Mesothelial cell of epicardium (in vitro differentiated cells): ENCODE data around the gene CR2. TPM values are rescaled to one million over a fixed set of nuclear protein-coding genes. Genes with fewer than 3 reads are reported as not detected.

Experiments used
- DNase-seq, 2 experiments: peaks; one replicate each; pipeline ENCODE4 v3.0.0; 2021; ENCODE audit warnings: low spot score in 2 of 2; ENCODE audit not compliant: unreplicated experiment in 2 of 2
- H3K27ac Mint-ChIP-seq: 2 replicates; pipeline ENCODE4 v1.8.0; 2021; ENCODE audit warnings: mixed read lengths
- H3K27me3 Mint-ChIP-seq: 2 replicates; pipeline ENCODE4 v1.8.0; 2021; ENCODE audit warnings: low read depth, mixed read lengths
- H3K36me3 Mint-ChIP-seq: 2 replicates; pipeline ENCODE4 v1.8.0; 2021; ENCODE audit warnings: mixed read lengths
- H3K4me1 Mint-ChIP-seq: 2 replicates; pipeline ENCODE4 v1.8.0; 2021; ENCODE audit warnings: mixed read lengths
- H3K4me3 Mint-ChIP-seq: 2 replicates; pipeline ENCODE4 v1.8.0; 2021; ENCODE audit warnings: mild to moderate bottlenecking, moderate library complexity, mixed read lengths
- H3K9me3 Mint-ChIP-seq: 2 replicates; pipeline ENCODE4 v1.8.0; 2021; ENCODE audit warnings: mixed read lengths
- total RNA-seq: library from RNA; stranded (reverse); gene quantifications from 3 replicates; pipeline ENCODE4 v1.2.1, GENCODE V29; 2021
- TF ChIP-seq, protein P1 (sequence below): fragments of 200-600 bp; sonication (generic); IDR thresholded peaks from one replicate; pipeline ENCODE4 v1.5.0; 2021; ENCODE audit warnings: antibody characterized with exemption; ENCODE audit not compliant: unreplicated experiment

CR2 gene
- total RNA-seq, 1 donor from 2014 or later: not detected

DNA sequence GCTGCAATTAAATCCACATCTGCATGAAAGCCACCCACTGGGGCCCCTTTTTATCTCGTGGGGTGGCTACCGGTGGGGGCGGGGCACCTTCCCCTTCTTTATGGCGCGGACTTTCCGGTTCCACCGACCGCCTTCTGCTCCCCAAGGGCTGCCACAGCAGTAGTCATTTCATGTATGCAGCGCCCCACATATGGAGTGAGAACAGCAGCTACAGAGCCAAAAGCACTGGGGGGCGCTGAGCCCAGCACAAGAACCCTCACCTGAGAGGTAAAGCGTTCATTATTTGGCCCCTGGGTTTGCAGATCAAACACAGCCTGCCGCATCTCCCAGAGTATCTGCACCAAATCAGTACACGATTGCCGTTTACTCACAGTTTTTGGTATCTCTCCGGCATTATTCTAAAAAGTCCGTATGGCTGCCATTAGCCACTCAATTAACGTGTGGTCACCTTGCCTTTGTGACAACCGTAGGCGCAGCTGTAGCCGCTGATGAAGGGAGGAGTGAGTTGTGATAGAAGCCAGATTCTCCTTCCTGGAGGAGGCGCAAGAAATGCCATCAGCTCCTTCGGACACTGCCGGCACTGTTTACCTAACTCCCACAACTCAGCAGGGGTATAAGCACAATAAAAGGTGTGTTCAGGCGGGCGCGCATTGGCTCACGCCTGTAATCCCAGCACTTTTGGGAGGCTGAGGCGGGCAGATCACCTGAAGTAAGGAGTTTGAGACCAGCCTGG lies 30.4 kb upstream of the CR2 start:
- TF ChIP-seq, protein P1, sequence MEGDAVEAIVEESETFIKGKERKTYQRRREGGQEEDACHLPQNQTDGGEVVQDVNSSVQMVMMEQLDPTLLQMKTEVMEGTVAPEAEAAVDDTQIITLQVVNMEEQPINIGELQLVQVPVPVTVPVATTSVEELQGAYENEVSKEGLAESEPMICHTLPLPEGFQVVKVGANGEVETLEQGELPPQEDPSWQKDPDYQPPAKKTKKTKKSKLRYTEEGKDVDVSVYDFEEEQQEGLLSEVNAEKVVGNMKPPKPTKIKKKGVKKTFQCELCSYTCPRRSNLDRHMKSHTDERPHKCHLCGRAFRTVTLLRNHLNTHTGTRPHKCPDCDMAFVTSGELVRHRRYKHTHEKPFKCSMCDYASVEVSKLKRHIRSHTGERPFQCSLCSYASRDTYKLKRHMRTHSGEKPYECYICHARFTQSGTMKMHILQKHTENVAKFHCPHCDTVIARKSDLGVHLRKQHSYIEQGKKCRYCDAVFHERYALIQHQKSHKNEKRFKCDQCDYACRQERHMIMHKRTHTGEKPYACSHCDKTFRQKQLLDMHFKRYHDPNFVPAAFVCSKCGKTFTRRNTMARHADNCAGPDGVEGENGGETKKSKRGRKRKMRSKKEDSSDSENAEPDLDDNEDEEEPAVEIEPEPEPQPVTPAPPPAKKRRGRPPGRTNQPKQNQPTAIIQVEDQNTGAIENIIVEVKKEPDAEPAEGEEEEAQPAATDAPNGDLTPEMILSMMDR: no peak
- peaks cover 2% of the 10 kb centered on the region for H3K4me1 Mint-ChIP-seq
- peaks cover 53% of the 10 kb centered on the region for H3K27me3 Mint-ChIP-seq

DNA sequence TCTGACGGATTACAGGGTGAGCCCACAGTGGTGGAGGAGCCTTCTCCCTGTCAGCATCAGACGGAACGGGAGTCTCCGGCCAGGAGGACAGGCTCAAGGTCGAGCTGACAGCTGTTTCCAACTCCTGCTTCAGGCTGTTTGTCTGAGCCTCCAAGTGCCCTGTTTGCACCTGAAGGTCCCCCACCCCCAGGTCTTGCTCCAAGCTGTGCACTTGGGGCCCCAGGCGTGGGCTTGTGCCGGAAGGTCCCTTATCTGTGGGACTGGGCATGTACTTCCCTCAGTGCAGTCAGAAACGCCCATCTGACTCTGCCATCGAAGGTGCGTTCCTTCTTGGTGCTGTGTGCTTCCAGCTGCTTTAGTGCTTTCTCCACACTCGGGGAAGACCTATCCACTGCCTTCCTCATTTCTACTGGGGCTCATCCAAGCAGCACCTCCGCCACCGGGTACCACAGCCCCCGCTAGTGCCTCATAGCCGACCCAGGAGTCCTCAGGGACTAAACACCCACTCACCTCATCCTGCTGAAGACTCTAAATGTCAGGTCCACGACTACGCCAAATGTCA lies 29.5 kb upstream of the CR2 start:
- Mint-ChIP-seq H3K27me3 (peaks cover 49% of the 10 kb centered on the region), H3K4me1 (peaks cover 2% of the 10 kb centered on the region), H3K9me3 (peaks cover 19% of the 10 kb centered on the region), H3K27ac (no peak overlapping the region), H3K36me3 (no peaks in the 10 kb centered on the region), H3K4me3 (no peak overlapping the region)
- TF ChIP-seq, protein P1: no peak
- DNase-seq: no peak

More for the DNA sequence above, 30.4 kb upstream of the CR2 start:
- H3K9me3 Mint-ChIP-seq: peaks cover 24% of the 10 kb centered on the region
- H3K4me3 Mint-ChIP-seq: peak overlapping the region; percentile 55
- no peak overlapping the region for H3K27ac Mint-ChIP-seq
- H3K36me3 Mint-ChIP-seq: no peaks in the 10 kb centered on the region
- no peak for DNase-seq

DNA sequence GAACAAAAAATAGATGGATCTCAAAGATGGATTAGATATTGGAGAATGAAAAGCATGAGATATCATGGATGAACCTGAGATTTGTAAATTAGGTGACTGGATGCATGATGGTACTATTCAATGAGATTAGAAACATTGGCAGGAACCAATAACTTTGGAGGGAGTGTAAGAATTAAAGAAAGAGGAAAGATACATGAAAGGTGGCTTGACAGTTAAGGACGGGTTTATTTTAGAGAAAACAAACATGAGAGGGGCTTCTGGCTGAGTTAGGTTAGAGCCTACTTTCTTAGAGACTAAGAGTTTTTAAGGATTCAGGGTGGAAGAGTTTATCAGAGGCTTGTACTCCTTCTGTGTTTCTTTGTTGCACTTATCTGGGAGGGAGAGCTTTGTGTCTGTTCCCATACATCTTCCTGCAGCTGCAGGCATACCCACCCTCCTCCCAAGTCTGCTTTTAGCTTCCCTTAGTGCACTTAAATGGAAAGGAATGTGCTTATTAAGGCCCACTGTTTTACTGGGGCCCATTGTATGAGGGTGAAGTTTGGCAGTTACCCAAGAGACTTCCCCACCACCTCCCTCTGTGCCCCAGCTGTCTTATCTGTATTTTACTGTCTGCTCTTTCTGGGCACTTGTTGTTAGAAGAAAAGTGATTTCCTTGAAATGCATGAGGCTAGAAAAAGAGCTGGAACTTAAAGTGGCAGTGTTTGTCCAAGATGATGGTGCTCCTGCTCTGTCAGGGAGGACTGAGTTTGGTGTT lies 26.1 kb upstream of the CR2 start:
- peaks cover 42% of the 10 kb centered on the region for H3K27me3 Mint-ChIP-seq
- H3K36me3 Mint-ChIP-seq: no peaks in the 10 kb centered on the region
- peaks cover 13% of the 10 kb centered on the region for H3K9me3 Mint-ChIP-seq
- peaks cover 2% of the 10 kb centered on the region for H3K4me1 Mint-ChIP-seq
- TF ChIP-seq, protein P1: no peak
- no peak for DNase-seq
- H3K27ac Mint-ChIP-seq: no peak overlapping the region
- H3K4me3 Mint-ChIP-seq: no peak overlapping the region

DNA sequence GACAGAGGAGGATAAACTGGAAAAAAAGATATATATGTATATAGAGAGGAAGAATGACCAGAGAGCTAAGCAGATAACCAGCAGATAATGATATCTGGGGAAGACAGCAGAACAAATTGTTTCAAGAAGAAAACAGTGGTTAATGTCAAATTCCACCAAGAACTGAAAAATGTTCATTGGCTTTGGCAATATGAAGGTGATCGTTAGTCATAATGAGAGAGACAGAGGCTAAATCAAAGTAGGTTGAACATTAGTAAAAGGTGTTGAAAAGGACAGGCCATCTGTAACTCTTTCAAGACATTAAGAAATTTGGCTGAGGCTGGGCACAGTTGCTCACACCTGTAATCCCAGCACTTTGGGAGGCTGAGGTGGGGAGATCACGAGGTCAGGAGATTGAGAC lies 25.3 kb upstream of the CR2 start:
- no peak for DNase-seq
- H3K9me3 Mint-ChIP-seq: peaks cover 13% of the 10 kb centered on the region
- no peaks in the 10 kb centered on the region for H3K36me3 Mint-ChIP-seq
- peaks cover 2% of the 10 kb centered on the region for H3K4me1 Mint-ChIP-seq
- H3K27ac Mint-ChIP-seq: no peak overlapping the region
- TF ChIP-seq, protein P1: no peak
- H3K4me3 Mint-ChIP-seq: no peak overlapping the region
- H3K27me3 Mint-ChIP-seq: peaks cover 36% of the 10 kb centered on the region

DNA sequence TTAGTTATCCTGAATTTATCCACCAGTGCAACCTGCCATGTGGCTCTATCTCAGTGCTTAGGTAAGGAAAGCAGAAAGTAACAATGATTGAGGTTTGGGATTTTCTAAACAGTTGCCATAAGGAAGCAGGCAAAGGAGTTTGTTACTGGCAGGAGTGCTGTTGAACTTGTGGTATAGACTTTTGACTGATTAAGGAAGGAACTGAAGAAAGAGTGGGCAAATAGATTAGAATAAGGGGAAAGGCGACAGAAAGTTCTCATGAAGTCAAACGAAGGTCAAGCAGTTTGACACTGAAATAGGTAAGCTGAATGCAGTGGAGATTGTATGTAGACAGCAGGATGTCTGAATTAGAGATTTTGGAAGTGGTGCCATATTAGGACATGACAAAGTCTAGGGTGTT lies 24.2 kb upstream of the CR2 start:
- TF ChIP-seq, protein P1: no peak
- H3K36me3 Mint-ChIP-seq: no peaks in the 10 kb centered on the region
- H3K4me1 Mint-ChIP-seq: no peaks in the 10 kb centered on the region
- peaks cover 34% of the 10 kb centered on the region for H3K27me3 Mint-ChIP-seq
- peaks cover 13% of the 10 kb centered on the region for H3K9me3 Mint-ChIP-seq
- H3K4me3 Mint-ChIP-seq: no peak overlapping the region
- DNase-seq: no peak
- no peak overlapping the region for H3K27ac Mint-ChIP-seq
